ENCODE measurements around the gene CPO.

Gene CPO

DNA sequence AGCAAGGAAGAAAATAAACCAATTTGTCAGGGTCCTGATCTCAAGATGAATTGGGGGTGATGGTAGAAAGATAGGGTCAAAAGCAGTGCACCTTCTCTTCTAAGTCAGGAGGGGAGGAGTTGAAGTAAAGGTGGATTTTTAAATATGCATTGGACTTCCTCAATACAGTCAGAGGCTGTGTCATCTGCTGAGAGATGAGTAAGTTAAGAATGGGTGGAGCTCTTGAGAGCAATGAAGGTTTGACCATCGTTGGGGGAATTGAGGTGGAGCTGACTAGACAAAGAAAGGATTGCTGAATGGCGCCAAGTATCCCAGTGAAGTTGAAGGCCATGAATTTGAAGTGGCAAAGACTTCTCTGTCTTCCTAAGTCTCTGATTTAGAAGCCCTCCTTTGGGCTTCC is 18.4 kb upstream of the CPO start:
- in situ Hi-C loops (cut with HindIII; ENCODE audit: low sequenced_read_pairs) = no loop called here
- no peak overlapping the region for H3K4me3 ChIP-seq (ENCODE audit: low read depth, low read length)
- TF ChIP-seq CTCF (IDR thresholded peaks at IDR 0.05; ENCODE audit: low read depth, low read length) = no peak
- no peak for DNase-seq (ENCODE audit: low read depth, low spot score)

DNA sequence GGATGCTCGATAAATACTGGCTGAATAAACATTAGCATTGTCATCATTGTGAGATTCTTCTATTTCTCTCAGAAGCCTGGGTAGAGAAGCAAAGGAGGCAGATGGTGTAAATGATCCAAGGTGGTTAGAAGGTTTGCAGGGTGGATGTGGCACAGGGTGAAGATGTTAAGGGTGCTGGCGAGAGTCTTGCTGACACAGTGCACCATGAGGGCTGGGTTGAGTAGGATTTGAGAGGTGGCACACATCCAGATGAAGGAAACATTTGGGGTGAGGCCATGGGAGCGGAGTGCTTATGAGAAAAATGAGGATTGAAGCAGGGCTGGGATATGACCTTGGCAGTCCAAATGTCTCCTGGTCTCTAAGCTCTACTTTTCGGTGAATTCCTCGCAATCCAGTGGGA is 17.8 kb upstream of the CPO start:
- DNase-seq (ENCODE audit: low read depth, low spot score) = no peak
- in situ Hi-C loops (cut with HindIII; ENCODE audit: low sequenced_read_pairs) = no loop called here
- TF ChIP-seq CTCF (IDR thresholded peaks at IDR 0.05; ENCODE audit: low read depth, low read length) = no peak
- no peak overlapping the region for H3K4me3 ChIP-seq (ENCODE audit: low read depth, low read length)

DNA sequence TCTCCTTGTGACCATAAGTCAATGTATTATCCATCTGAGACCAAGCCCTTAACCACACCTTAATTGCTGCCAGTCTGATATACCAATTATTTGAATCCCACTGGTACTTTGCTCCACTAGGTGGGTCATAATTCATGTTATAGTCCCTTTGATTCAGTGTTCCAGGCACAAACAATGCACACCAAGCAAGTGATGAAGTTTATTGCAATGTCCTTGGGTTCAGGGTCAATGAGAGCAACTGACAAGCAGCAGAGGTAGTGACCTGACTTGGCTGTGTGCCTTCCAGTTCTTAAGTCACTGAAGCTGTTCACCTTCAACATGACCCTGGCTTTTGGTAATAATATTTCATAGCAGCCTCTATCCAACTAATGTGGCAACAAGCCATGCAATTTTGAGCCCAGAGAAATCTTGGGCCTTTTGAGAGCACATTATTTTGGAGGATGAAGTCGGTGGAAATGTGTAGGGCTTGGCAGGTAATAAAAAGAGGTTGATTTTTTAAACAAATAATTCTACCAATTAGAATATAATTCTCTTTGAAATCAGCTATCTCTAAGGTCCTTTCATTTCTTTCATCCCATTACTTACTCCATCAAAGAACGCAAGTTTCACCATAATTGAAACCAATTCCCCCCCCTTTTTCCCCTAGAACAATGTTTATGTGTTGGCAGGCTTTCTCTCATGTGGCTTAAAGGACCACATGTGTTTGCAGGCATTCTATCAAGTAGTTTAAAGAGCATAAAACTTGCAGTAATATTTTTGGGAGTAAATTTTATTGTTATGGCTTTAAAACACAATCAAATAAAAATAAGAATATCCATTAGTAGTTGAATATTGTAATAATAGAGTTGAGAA is 3.1 kb upstream of the CPO start:
- H3K4me3 ChIP-seq (ENCODE audit: low read depth, low read length) = no peak overlapping the region
- in situ Hi-C loops (cut with HindIII; ENCODE audit: low sequenced_read_pairs) = no loop called here
- no peak for TF ChIP-seq CTCF (IDR thresholded peaks at IDR 0.05; ENCODE audit: low read depth, low read length)
- DNase-seq (ENCODE audit: low read depth, low spot score) = no peak

DNA sequence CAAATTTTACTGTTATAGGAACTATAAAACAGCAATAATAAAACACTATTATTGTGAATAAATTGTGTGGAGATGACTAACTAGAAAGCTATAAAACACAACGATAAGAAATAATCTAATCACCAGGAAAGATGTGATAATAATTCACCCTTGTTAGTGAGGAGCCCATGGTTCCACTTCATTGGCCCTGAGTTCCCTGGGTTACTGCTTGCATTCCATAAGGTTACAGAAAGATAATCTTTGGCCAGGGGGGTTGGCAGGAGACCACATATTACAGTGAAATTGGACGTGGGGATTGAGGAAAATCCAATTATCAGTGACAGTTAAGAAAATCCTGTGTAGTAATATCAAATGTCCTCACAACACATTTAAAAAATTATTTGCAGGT is 2.5 kb upstream of the CPO start:
- DNase-seq (ENCODE audit: low read depth, low spot score) = no peak
- no peak overlapping the region for H3K4me3 ChIP-seq (ENCODE audit: low read depth, low read length)
- in situ Hi-C loops (cut with HindIII; ENCODE audit: low sequenced_read_pairs) = no loop called here
- TF ChIP-seq CTCF (IDR thresholded peaks at IDR 0.05; ENCODE audit: low read depth, low read length) = no peak

GRCh38 chr2:206937555-206937954 is 1.8 kb upstream of the CPO start:
- no peak for TF ChIP-seq CTCF (IDR thresholded peaks at IDR 0.05; ENCODE audit: low read depth, low read length)
- in situ Hi-C loops (cut with HindIII; ENCODE audit: low sequenced_read_pairs) = no loop called here
- no peak overlapping the region for H3K4me3 ChIP-seq (ENCODE audit: low read depth, low read length)
- DNase-seq (ENCODE audit: low read depth, low spot score) = no peak

DNA sequence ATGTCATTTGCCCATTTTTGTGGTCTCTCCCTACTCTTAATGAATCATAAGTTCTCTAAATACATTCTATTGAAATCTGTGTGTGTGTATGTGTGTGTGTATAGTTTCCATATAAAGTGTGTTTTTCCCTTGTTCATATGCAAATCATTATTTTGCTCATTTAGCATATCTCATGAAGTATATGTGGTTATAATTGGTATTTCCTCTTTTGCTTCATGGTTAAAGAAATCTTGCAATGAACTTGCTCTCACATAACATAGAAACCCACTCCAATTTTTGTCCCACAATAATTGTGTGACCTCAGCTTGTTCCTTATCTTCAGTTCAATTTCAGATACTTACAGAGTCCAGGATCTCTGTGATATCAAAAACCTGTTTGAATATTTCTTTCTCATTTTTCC is 1.2 kb downstream of the CPO start:
- in situ Hi-C loops (cut with HindIII; ENCODE audit: low sequenced_read_pairs) = no loop called here
- no peak for DNase-seq (ENCODE audit: low read depth, low spot score)
- no peak overlapping the region for H3K4me3 ChIP-seq (ENCODE audit: low read depth, low read length)
- no peak for TF ChIP-seq CTCF (IDR thresholded peaks at IDR 0.05; ENCODE audit: low read depth, low read length)
